NCI-H1417 (cell line): ENCODE data around the gene DOCK1.

Experiments used
- DNase-seq, 3 experiments: peaks; one replicate each; lab custom pipeline; 2025; lab: John Stamatoyannopoulos, UW

The DOCK1 gene

DNA sequence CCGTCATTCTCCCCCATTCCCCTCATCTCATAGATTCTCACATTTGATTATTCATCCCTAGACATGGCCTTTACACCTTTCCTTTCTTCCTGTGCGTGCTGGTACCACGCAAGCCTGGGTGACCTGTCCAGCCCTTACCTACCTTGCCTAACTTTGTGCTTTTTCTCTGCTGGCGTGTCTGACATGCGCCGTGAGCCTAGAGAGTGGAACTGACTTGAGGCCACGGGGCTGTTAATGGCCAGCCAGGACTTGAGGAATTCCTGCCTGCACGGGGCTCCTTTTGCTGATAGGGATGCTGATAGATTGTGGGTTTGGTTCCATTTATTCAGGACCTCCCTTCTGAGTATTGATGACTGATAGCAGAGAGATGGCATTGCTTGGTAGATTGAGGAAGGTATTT, 134.2 kb downstream of the DOCK1 start:
- no peak for DNase-seq

DNA sequence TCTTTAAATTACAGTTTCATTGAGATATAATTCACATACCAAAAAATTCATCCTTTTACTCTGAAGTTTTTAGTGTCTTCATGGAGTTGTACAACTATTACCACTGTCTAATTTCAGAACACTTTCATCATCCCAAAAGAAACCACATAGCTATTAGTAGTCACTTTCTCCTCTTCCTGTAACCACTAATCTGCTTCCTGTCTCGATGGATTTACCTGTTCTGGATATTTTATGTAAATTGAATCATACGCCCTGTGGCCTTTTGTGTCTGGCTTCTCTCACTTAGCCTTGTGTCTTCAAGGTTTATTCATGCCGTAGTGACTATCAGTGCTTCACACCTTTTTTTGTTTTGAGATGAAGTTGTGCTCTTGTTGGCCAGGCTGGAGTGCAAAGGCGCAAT, 135.5 kb downstream of the DOCK1 start:
- no peak for DNase-seq

DNA sequence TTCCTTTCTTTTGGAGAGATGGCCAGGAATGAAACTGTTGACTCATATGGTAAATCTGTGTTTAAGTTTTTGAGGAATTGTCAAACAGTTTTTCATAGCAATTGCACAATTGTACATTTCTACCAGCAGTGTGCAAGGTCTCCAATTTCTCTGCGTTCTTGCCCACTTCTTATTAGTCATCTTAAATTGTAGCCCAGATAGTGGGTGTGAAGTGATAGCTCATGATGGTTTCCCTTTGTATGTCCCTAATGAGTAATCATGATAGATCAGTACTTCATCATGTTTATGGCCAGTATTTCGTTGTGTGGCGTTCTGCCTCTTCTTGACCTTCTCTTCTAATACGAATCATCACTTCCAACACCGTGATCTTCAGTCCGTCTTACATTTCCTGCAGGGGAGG, 136.3 kb downstream of the DOCK1 start:
- DNase-seq: no peak

DNA sequence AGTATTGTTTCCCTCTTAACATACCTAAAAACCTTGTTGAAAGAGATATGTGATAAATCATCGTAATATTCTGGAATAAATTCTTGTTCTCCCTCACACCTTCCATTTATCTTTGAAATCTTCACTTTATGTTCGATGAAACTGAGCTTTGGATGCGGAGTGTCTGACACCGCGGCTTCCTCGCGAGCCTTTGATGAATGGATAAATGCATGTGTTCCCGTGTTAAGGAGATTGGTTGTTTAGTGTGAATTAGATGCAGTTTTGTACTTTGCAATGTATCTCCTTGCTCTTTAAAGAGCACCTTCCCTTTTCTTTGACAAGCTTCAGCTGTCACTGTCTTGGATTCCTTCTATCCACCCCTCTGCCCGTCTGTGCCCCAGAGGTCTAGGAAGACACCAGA, 138.1 kb downstream of the DOCK1 start:
- no peak for DNase-seq

DNA sequence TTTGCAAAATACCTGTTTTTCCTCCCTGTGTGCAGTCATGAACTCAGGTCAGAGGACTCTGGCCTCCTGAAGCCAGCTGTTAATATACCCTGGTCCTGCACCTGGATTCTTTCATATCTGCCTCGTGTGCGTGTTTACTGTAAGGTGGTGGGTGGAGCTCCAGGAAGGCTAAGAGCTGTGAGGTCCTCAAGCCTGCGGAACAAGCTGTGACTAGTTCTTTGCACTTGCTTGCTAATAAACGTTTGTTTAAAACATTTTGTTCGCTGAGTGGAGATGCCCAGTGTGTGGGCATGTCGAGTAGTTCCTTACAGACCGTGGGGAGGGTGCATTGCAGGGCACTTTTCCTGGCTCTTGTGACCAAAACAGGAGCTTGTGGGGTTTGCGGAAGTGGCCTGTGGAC, 139.0 kb downstream of the DOCK1 start:
- DNase-seq: no peak

- no peak for DNase-seq
Observed at GRCh38 chr10:127046975-127047877, 142.0 kb downstream of the DOCK1 start.

DNA sequence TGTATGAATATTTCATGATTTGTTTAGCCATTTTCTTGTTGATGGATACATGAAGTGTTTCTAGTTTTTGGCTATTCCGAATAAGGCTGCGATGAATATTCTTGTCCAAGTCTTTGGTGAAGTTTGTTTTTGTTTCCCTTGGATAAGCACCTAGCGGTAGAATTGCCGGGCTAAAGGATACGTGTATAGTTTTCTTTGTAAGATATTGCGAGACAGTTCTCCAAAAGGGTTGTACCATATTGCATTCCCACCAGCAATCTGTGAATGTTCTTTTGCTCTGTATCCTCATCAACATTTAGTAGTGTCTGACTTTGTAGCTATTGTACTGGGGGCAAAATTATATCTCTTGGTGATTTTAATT, 142.6 kb downstream of the DOCK1 start:
- DNase-seq: no peak

GRCh38 chr10:127048630-127049029, 143.4 kb downstream of the DOCK1 start:
- no peak for DNase-seq

DNA sequence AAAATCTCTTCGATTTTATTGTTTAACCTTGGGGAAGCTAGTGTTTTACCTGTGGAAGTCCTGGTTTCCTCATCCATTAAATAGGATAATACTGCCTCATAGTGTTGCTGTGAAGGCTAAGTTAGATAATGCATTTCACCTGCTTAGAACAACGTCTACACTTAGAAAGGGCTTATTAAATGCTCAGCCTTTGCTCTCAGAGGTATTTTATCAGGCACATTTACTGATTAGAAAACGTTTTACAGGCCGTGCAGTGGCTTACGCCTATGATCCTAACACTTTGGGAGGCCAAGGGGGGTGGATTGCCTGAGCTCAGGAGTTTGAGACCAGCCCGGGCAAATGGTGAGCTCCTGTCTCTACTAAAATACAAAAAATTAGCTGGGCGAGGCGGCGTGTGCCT, 146.8 kb downstream of the DOCK1 start:
- DNase-seq: no peak

DNA sequence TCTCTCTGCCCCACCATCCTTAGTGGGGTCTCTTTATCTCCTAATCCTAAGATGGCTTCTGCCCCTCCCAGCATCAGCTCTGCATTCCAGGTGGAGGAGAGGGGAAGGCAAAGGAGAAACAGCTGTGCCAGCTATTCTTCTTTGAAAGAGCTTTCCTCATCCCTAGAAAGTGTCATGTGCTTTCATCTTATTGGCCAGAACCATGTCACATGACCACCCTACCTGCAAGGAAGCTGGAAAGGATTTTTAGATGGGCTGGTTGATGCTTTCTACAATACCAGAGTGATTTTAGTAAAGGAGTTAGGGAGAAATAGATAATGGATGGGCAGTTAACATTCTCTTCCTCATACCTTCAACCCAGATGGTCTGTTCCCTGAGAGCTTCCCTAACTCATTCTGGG, 150.0 kb downstream of the DOCK1 start:
- DNase-seq: no peak

DNA sequence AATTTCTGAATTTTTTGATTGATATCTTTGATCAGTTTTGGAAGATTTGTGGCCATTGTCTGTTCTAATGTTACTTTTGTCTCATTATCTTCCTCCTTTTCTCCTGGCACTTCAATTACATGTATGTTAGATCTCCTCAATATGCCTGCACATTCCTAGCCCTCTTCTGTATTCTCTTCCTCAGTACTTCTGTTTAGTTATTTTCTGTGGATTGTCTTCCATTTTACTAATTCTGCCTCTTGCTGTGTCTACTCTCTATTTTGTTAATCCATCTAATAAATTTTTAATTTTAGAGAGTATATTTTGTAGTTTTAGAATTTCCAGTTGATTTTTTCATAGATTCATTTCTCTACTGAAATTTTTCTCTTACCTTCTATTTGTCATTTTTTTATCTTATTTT, 154.1 kb downstream of the DOCK1 start:
- no peak for DNase-seq

DNA sequence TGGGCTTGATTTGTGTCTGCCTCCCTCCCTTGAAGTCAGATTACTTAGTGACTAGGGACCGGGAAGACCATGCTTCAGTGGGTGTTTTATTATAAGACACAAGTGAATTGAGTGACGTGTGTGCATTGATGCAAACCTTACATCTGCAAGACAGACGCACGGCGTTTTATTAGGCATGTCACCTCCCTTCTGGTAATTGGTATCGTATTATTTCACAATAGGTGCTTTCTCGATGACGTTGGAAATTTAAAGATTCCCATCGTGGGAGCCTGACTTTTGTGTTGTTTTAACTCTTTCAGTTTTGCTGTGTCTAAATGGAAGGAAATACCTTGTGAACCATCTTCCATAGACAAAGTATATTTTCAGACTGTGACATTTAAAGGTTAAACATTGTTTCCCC, 158.5 kb downstream of the DOCK1 start:
- DNase-seq: no peak

DNA sequence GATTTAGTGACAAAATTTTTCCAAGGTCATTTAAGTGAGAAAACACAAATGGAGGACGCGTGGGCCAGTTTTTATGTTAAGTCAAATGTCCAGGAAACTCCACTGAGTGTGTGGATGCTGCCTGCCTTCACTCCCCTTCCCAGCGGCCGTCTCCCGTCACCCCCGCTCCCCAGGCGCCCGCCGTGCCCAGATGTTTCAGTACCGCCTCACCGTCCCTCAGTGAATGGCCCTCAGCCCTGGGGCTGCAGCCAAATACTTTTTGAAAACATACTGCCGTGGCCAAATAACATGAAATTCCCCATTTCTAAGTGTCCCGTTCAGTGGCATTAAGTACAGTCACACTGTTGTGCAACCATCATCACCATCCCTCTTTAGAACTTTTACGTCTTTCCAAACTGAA, 159.2 kb downstream of the DOCK1 start:
- DNase-seq: no peak

DNA sequence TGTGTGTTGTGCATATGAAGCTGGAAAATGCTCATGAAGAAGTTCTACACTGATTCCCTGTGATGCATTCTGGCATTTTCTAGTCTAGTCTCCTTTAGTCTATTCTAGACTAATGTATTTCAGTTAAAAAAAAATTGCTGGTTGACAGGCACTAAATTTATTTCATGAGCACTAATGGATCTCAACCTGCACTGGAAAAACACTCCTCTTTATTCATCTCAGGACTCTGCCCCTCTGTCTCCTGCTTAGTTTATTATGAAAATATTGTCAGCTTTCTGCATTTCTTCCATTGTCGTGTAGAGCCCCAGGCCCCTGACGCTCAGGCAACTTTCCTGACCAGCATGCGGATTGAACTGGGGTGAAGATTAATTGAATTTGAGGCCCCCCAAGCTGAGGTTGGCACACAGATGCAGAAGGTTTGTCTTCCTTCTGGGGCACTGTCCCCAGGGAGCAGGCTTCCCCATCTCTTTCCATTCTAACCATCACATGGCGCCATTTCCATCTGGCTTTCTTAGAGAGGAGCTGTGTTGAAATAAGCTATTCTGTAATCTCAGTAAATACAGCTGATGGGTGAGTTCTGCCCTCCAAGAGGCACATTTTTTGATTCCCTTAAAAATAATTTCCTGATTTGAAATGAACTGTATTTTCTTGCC, 162.4 kb downstream of the DOCK1 start:
- no peak for DNase-seq

- DNase-seq: no peak
Observed at GRCh38 chr10:127068485-127068884, 163.3 kb downstream of the DOCK1 start.

GRCh38 chr10:127069436-127069835, 164.2 kb downstream of the DOCK1 start:
- no peak for DNase-seq

DNA sequence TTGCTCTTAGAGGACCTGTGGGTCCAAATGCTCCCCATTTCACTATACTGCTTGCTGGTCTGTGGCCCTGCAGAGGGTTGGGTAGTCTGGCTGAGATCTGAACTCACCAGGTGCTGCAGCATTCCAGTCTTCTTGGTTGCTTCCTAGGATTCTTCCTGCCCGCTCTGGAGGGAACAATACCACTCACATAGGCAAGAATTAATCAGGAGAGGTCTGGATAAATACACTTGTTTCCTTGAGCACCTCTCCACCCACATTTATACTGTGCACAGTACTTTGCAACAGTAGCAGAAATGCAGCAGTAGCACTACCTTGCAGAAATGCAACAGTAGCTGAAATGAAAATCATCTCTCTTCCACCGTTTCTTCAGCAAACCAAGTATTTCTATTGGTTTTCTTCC, 165.9 kb downstream of the DOCK1 start:
- no peak for DNase-seq

- DNase-seq: no peak
Observed at GRCh38 chr10:127073666-127074065, 168.4 kb downstream of the DOCK1 start.

- DNase-seq: no peak
Observed at GRCh38 chr10:127079392-127079791, 174.2 kb downstream of the DOCK1 start.

DNA sequence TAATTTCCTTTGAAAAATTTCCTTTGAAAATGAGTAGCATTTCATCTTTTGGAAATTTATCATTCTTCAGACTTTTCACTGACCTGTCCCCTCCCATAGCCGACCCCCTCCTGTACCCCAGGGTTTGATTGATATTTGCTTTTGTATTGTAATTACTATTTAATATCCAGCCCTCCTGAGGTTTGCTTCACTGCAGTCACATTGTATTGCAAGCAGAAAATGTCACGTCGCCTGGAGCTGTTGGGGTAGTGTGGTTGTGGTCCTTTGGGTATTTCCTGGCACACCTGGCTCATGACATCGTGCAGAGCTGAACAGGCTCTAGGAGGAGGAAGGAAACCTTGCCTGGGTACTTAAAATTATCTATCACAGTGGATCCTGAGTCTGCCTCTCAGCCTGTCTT, 175.1 kb downstream of the DOCK1 start:
- DNase-seq: no peak

DNA sequence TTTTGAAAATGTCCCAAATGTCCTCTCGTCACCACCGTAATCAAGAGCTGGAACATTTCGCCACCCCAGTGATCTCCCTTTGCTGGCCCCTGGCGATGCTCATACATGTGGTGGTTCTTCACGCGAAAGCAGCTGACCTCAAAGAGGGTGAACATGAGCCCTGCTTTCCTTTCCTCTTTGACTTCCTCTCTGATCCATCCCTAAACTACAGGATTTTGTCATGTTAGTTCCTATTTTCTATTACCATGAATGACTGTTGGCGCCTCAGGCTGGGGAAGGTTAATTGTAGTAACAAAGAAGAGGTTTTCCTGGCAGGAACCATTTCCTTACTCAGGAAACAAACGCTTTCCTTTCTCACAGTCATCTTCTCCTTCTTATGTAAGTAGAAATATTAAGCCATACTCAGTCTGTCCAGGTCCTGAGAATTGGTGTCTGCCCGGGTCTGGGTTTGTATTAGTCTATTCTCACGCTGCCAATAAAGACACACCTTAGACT, 176.7 kb downstream of the DOCK1 start:
- no peak for DNase-seq

DNA sequence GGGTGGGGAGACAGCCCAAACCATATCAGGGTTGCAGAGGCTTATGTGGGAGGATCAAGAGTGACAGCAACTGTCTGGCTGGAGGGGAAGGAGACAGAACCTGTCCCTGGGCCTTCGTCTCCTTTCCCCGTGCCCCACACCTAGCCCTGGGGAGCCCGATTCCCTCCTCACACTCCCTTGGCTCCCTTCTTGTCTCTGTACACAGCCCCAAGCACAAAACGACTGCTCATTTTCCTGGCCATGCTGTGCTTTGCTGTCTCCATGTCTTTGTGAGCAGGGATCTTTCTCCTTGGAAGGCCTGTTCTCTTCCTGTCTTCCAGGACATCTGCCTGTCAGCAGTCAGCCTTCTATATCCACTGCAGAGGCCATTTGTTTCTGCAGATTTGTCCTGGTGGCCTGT, 177.4 kb downstream of the DOCK1 start:
- no peak for DNase-seq

- DNase-seq: no peak
Observed at GRCh38 chr10:127085957-127086356, 180.7 kb downstream of the DOCK1 start.

- no peak for DNase-seq
Observed at GRCh38 chr10:127088908-127089307, 183.7 kb downstream of the DOCK1 start.
